Endothelial cell of umbilical vein (primary cell): ENCODE results near the gene PNLIPRP1.

ENCODE experiments used
- CTCF ChIP-seq, 2 donors: IDR thresholded peaks; 1 replicate in 1 of 2; 2 replicates in 1 of 2; pipeline ENCODE4 v1.5.1; 2011; ENCODE audit warnings: low read length in 2 of 2, mild to moderate bottlenecking in 2 of 2, moderate library complexity in 2 of 2, control low read depth in 1 of 2, inconsistent platforms in 1 of 2, low read depth in 1 of 2; ENCODE audit not compliant: insufficient read depth in 1 of 2; ENCODE audit errors: extremely low read depth in 1 of 2
- EZH2 ChIP-seq: IDR thresholded peaks from 2 replicates; pipeline ENCODE4 v1.6.1; 2012; ENCODE audit warnings: borderline replicate concordance, low read depth, mild to moderate bottlenecking, moderate library complexity, low read length, inconsistent platforms; ENCODE audit not compliant: severe bottlenecking
- MAX ChIP-seq: IDR thresholded peaks from 2 replicates; pipeline ENCODE4 v1.6.1; 2011; ENCODE audit not compliant: insufficient read depth, insufficient read length
- MYC ChIP-seq: IDR thresholded peaks from one replicate; pipeline ENCODE4 v1.6.1; 2011; ENCODE audit warnings: mild to moderate bottlenecking, low read depth, low read length
- POLR2A ChIP-seq: IDR thresholded peaks from 2 replicates; pipeline ENCODE4 v1.6.1; 2012; ENCODE audit warnings: low read depth, mild to moderate bottlenecking, control low read depth, low read length
- POLR2AphosphoS5 ChIP-seq: IDR thresholded peaks from 2 replicates; pipeline ENCODE4 v1.6.1; 2012; ENCODE audit warnings: low read depth, mild to moderate bottlenecking, control low read depth, low read length, moderate library complexity; ENCODE audit not compliant: insufficient read depth

GRCh38 chr10:116548301-116548700, 42.5 kb upstream of the PNLIPRP1 start:
- TF ChIP-seq MYC (no peak), CTCF (IDR thresholded peaks at IDR 0.05; ENCODE audit: extremely low read depth in 1 of 2, insufficient read depth in 1 of 2, low read depth in 1 of 2, low read length in 2 of 2) (no peak), POLR2AphosphoS5 (no peak), POLR2A (no peak), MAX (no peak), EZH2 (no peak)
